H1 (cell line): ENCODE results near the gene CCDC89. TPM values are rescaled to one million over a fixed set of nuclear protein-coding genes. Genes with fewer than 3 reads are reported as not detected.

Experiments used
- CTCF ChIA-PET: fragments of 300-600 bp; sonication (Branson Sonifier 250); formaldehyde crosslinking; loops from one replicate; lab custom pipeline; 2021; ENCODE audit not compliant: partially characterized antibody; lab: Charles Lee
- POLR2A ChIA-PET: fragments of 300-600 bp; sonication (Branson Sonifier 250); formaldehyde crosslinking; loops from one replicate; lab custom pipeline; 2021; ENCODE audit warnings: inconsistent platforms; ENCODE audit not compliant: partially characterized antibody; lab: Charles Lee
- DNase-seq, 2 experiments: peaks; one replicate each; pipeline versions ENCODE4 v3.0.0 to v3.0.0-alpha.2; 2010 to 2022; ENCODE audit warnings: low spot score in 2 of 2, low read depth in 1 of 2, mixed read lengths in 1 of 2
- FAIRE-seq: peaks from 2 replicates; lab custom pipeline; 2011; peaks lifted over from hg19 to GRCh38; lab: Jason Lieb, UNC
- H2AFZ ChIP-seq: 2 replicates; pipeline ENCODE4 v1.8.1; 2012; ENCODE audit warnings: low read length, inconsistent platforms
- H2AK5ac ChIP-seq: 2 replicates; pipeline ENCODE4 v1.6.1; 2013; ENCODE audit warnings: low read depth, low read length
- H2BK120ac ChIP-seq: replicated peaks from 2 replicates; pipeline ENCODE3; 2013; ENCODE audit warnings: low read depth, low read length, inconsistent platforms
- H2BK12ac ChIP-seq: 2 replicates; pipeline ENCODE4 v1.6.1; 2013; ENCODE audit warnings: low read depth, low read length
- H2BK15ac ChIP-seq: 2 replicates; pipeline ENCODE4 v1.6.1; 2013; ENCODE audit warnings: low read length
- H2BK20ac ChIP-seq: 2 replicates; pipeline ENCODE4 v1.6.1; 2013; ENCODE audit warnings: low read length
- H2BK5ac ChIP-seq: 2 replicates; pipeline ENCODE4 v1.6.1; 2013; ENCODE audit warnings: low read depth, low read length
- H3K14ac ChIP-seq: 2 replicates; pipeline ENCODE4 v1.6.1; 2013; ENCODE audit warnings: inconsistent platforms; ENCODE audit not compliant: insufficient read length
- H3K18ac ChIP-seq: 2 replicates; pipeline ENCODE4 v1.6.1; 2013; ENCODE audit warnings: low read length; ENCODE audit errors: extremely low read depth
- H3K23ac ChIP-seq: 2 replicates; pipeline ENCODE4 v1.6.1; 2013; ENCODE audit warnings: inconsistent platforms; ENCODE audit not compliant: insufficient read length
- H3K23me2 ChIP-seq: 2 replicates; pipeline ENCODE4 v1.6.1; 2013; ENCODE audit warnings: low read depth, low read length
- H3K27ac ChIP-seq: 2 replicates; pipeline ENCODE4 v1.6.1; 2011; ENCODE audit warnings: low read depth, low read length, inconsistent platforms
- H3K27me3 ChIP-seq, 4 experiments: replicated peaks in 1 of 4; 1 replicate in 1 of 4; 2 replicates in 3 of 4; pipeline versions ENCODE4 v1.6.1 to v1.8.1; 2011 to 2013; ENCODE audit warnings: low read length in 3 of 4, mild to moderate bottlenecking in 3 of 4, inconsistent platforms in 2 of 4, mixed read lengths in 2 of 4, moderate library complexity in 1 of 4; ENCODE audit not compliant: control insufficient read depth in 3 of 4, insufficient read depth in 3 of 4; ENCODE audit errors: extremely low read depth in 1 of 4
- H3K36me3 ChIP-seq, 4 experiments: 2 replicates each; pipeline versions ENCODE4 v1.6.1 to v1.8.1; 2011 to 2013; ENCODE audit warnings: mild to moderate bottlenecking in 4 of 4, low read length in 3 of 4, moderate library complexity in 2 of 4, control low read depth in 1 of 4, inconsistent platforms in 1 of 4; ENCODE audit not compliant: insufficient read depth in 4 of 4, control insufficient read depth in 2 of 4
- H3K4ac ChIP-seq: replicated peaks from 2 replicates; pipeline ENCODE3; 2013; ENCODE audit warnings: low read length, low read depth, mixed read lengths, inconsistent platforms; ENCODE audit not compliant: insufficient read length
- H3K4me1 ChIP-seq, 4 experiments: replicated peaks in 1 of 4; 1 replicate in 1 of 4; 2 replicates in 3 of 4; pipeline versions ENCODE4 v1.6.1 to v1.8.1; 2011 to 2013; ENCODE audit warnings: low read length in 3 of 4, inconsistent platforms in 2 of 4, mixed read lengths in 1 of 4; ENCODE audit not compliant: insufficient read depth in 4 of 4, control insufficient read depth in 3 of 4
- H3K4me2 ChIP-seq, 2 experiments: 2 replicates each; pipeline versions ENCODE4 v1.6.1 to v1.8.1; 2011 to 2013; ENCODE audit warnings: low read depth in 2 of 2, low read length in 2 of 2, control low read depth in 1 of 2, inconsistent platforms in 1 of 2, mild to moderate bottlenecking in 1 of 2; ENCODE audit not compliant: insufficient read depth in 1 of 2
- H3K4me3 ChIP-seq, 4 experiments: fragments of 200-600, 300-600 bp in 1 of 4; sonication (generic), shearing (Covaris generic), sonication (Bioruptor Twin) in 1 of 4; 2 replicates each; pipeline versions ENCODE4 v1.5.1 to v1.8.1; 2011 to 2016; ENCODE audit warnings: low read length in 4 of 4, low read depth in 3 of 4, control low read depth in 2 of 4, inconsistent platforms in 2 of 4, mild to moderate bottlenecking in 2 of 4, mixed read lengths in 1 of 4, moderate library complexity in 1 of 4; ENCODE audit not compliant: insufficient read depth in 2 of 4; ENCODE audit errors: extremely low read depth in 1 of 4
- H3K56ac ChIP-seq: replicated peaks from 2 replicates; pipeline ENCODE3; 2013; ENCODE audit warnings: low read depth, mild to moderate bottlenecking, mixed read lengths, low read length, inconsistent platforms; ENCODE audit not compliant: insufficient read length
- H3K79me1 ChIP-seq: 2 replicates; pipeline ENCODE4 v1.6.1; 2013; ENCODE audit warnings: low read depth, low read length, control low read depth
- H3K79me2 ChIP-seq, 2 experiments: 2 replicates each; pipeline versions ENCODE4 v1.6.1 to v1.8.1; 2012 to 2013; ENCODE audit warnings: low read length in 2 of 2, mild to moderate bottlenecking in 2 of 2, inconsistent platforms in 1 of 2; ENCODE audit not compliant: insufficient read depth in 2 of 2, control insufficient read depth in 1 of 2
- H3K9ac ChIP-seq, 4 experiments: replicated peaks in 1 of 4; 1 replicate in 1 of 4; 2 replicates in 3 of 4; pipeline versions ENCODE4 v1.6.1 to v1.8.1; 2011 to 2013; ENCODE audit warnings: low read depth in 3 of 4, low read length in 3 of 4, control low read depth in 2 of 4, mild to moderate bottlenecking in 2 of 4, moderate library complexity in 2 of 4, inconsistent platforms in 1 of 4; ENCODE audit errors: extremely low read depth in 1 of 4
- H3K9me3 ChIP-seq, 2 experiments: 2 replicates each; pipeline versions ENCODE4 v1.6.1 to v1.8.1; 2012 to 2013; ENCODE audit warnings: mild to moderate bottlenecking in 2 of 2, moderate library complexity in 2 of 2, control low read depth in 1 of 2, inconsistent platforms in 1 of 2, low read depth in 1 of 2, low read length in 1 of 2, mixed read lengths in 1 of 2; ENCODE audit not compliant: insufficient read depth in 2 of 2
- H4K20me1 ChIP-seq, 2 experiments: replicated peaks in 1 of 2; 2 replicates each; pipeline versions ENCODE3 to v1.8.1; 2011 to 2013; ENCODE audit warnings: inconsistent platforms in 2 of 2, low read length in 2 of 2, mild to moderate bottlenecking in 1 of 2; ENCODE audit not compliant: insufficient read depth in 2 of 2, control insufficient read depth in 1 of 2
- H4K5ac ChIP-seq: 2 replicates; pipeline ENCODE4 v1.6.1; 2013; ENCODE audit warnings: low read length, low read depth, mixed read lengths, inconsistent platforms; ENCODE audit not compliant: insufficient read length
- H4K8ac ChIP-seq: 2 replicates; pipeline ENCODE4 v1.8.0; 2013; ENCODE audit warnings: mild to moderate bottlenecking, moderate library complexity, low read length, inconsistent platforms; ENCODE audit not compliant: insufficient read depth; ENCODE audit errors: extremely low read depth
- H4K91ac ChIP-seq: replicated peaks from 2 replicates; pipeline ENCODE3; 2013; ENCODE audit warnings: low read length, mixed read lengths, inconsistent platforms; ENCODE audit not compliant: insufficient read length
- EP300 ChIP-seq, 2 experiments: IDR thresholded peaks; 1 replicate in 1 of 2; 2 replicates in 1 of 2; pipeline ENCODE4 v1.6.1; 2011 to 2012; ENCODE audit warnings: low read depth in 2 of 2, low read length in 2 of 2, mild to moderate bottlenecking in 2 of 2, borderline replicate concordance in 1 of 2, inconsistent platforms in 1 of 2, moderate library complexity in 1 of 2
- GABPA ChIP-seq: IDR thresholded peaks from 2 replicates; pipeline ENCODE4 v1.6.1; 2011; ENCODE audit warnings: mild to moderate bottlenecking, low read length, moderate library complexity, borderline replicate concordance; ENCODE audit not compliant: insufficient read depth
- KDM5A ChIP-seq: fragments of 200-600 bp; IDR thresholded peaks from 2 replicates; pipeline ENCODE4 v1.7.1; 2012; ENCODE audit warnings: mild to moderate bottlenecking, low read length, inconsistent platforms, mixed read lengths
- RBBP5 ChIP-seq: IDR thresholded peaks from 2 replicates; pipeline ENCODE4 v1.7.1; 2012; ENCODE audit warnings: low read depth, mild to moderate bottlenecking, inconsistent platforms, low read length, moderate library complexity, borderline replicate concordance
- RFX5 ChIP-seq: IDR thresholded peaks from 2 replicates; pipeline ENCODE4 v1.6.1; 2011; ENCODE audit warnings: low read depth, low read length, improper control_type of control experiment, borderline replicate concordance
- SIX5 ChIP-seq: IDR thresholded peaks from 2 replicates; pipeline ENCODE4 v1.6.1; 2011; ENCODE audit warnings: mild to moderate bottlenecking, low read depth, low read length
- WGBS, 2 experiments: shearing (Covaris generic) in 1 of 2; methylation state at CpG; one replicate each; pipeline versions ENCODE4 v1.1.6 to v1.1.7; 2013 to 2015; ENCODE audit warnings: low lambda C conversion rate in 2 of 2, mixed read lengths in 2 of 2, inconsistent platforms in 1 of 2, low coverage in 1 of 2, missing lambda C conversion rate in 1 of 2; ENCODE audit not compliant: insufficient replicate concordance in 2 of 2, insufficient coverage in 1 of 2, insufficient read length in 1 of 2; ENCODE audit errors: extremely low coverage in 1 of 2, missing lambda C conversion rate in 1 of 2; 5-methylcytosine and 5-hydroxymethylcytosine counted together
- polyA plus RNA-seq, 7 experiments: library from polyadenylated mRNA; depleted of rRNA in 3 of 7; stranded (reverse) in 5 of 7; unstranded in 2 of 7; fragments of >200 nt in 5 of 7; fragments of 200-250 nt in 2 of 7; gene quantifications; 1 replicate in 5 of 7; 2 replicates in 1 of 7; 4 replicates in 1 of 7; pipeline versions ENCODE4 v1.2.1 to v1.2.3, GENCODE V29; 2011 to 2013; ENCODE audit warnings: missing spikeins in 2 of 7, mixed read lengths in 2 of 7
- total RNA-seq: library from RNA; stranded (reverse); fragmentation: NEBNext Ultra II Directional; extraction: Animal tissue kit (Norgen Biotek cat#: 25700); gene quantifications from 2 replicates; pipeline ENCODE4 v1.2.1, GENCODE V29; 2021

Gene CCDC89
- total and polyA plus RNA-seq, 2 of the 8 experiments (the other 6 are each of a cell fraction or from before 2014, with no cell fraction given), result not detected

DNA sequence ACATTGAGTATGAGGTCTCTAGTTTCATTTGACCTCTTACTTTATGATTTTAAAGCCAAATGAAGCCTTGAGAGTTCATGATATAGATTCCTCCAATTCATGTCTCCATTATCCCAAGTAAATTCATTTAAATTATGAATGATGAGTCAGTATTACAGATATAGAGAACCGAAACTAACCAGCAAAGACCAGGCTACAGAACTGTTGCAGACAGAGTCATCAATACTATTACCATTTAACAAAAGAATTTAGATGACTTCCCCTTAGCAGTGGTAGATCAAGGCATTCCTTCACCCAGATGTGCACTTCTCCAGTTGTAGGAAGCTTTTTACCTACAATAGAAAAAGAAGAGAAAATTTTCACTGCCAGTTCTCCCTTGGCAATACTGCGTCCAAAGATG, 11.8 kb upstream of the CCDC89 start:
- no peak overlapping the region for H3K18ac ChIP-seq
- no peak overlapping the region for H2BK12ac ChIP-seq
- no peaks in the 10 kb centered on the region for H3K79me2 ChIP-seq
- no peak for TF ChIP-seq RBBP5
- no peak for TF ChIP-seq GABPA
- no peak for TF ChIP-seq SIX5
- TF ChIP-seq KDM5A, result no peak
- TF ChIP-seq EP300 (IDR thresholded peaks at IDR 0.05; ENCODE audit: borderline replicate concordance in 1 of 2, low read depth in 2 of 2, low read length in 2 of 2), result no peak
- no peak for TF ChIP-seq RFX5
- no peaks in the 10 kb centered on the region for H3K9me3 ChIP-seq
- H4K5ac ChIP-seq, result no peak overlapping the region
- no peak overlapping the region for H3K14ac ChIP-seq
- no peak overlapping the region for H3K4me3 ChIP-seq
- H3K9ac ChIP-seq, result no peak overlapping the region
- no peak overlapping the region for H2BK5ac ChIP-seq
- DNase-seq, result no peak
- H3K27ac ChIP-seq, result no peak overlapping the region
- no peak overlapping the region for H3K4ac ChIP-seq
- no peak overlapping the region for H2BK20ac ChIP-seq
- WGBS, 2 experiments, result 93% methylated on average over 2 of the region's 2 CpGs; no CpG with 5 or more reads in 1 of the 2 experiments
- no peaks in the 10 kb centered on the region; a peak in 1 of 8 replicates for H3K36me3 ChIP-seq
- H3K4me1 ChIP-seq, result no peaks in the 10 kb centered on the region
- H2BK15ac ChIP-seq, result no peak overlapping the region
- no peak overlapping the region for H3K56ac ChIP-seq
- no peak overlapping the region for H4K91ac ChIP-seq
- no peak overlapping the region for H3K23ac ChIP-seq
- no peaks in the 10 kb centered on the region for H3K79me1 ChIP-seq
- no peak overlapping the region for H2AFZ ChIP-seq
- no peak overlapping the region for H2AK5ac ChIP-seq
- no peaks in the 10 kb centered on the region for H4K20me1 ChIP-seq
- no peak overlapping the region for H2BK120ac ChIP-seq
- H3K27me3 ChIP-seq, result no peaks in the 10 kb centered on the region
- no peaks in the 10 kb centered on the region for H3K23me2 ChIP-seq
- ChIA-PET POLR2A (no interaction called here), CTCF (interaction anchor here (0.8 to 5.1 kb wide), 5 partner anchors 9 to 127 kb away, joined by 3 to 33 read pairs (median 8); partner anchors contain the start of gene CCDC89)
- FAIRE-seq, result no peak
- H4K8ac ChIP-seq, result no peak overlapping the region
- no peak overlapping the region for H3K4me2 ChIP-seq
